Measurements from ENCODE around the gene NINL. TPM values are rescaled to one million over a fixed set of nuclear protein-coding genes. Genes with fewer than 3 reads are reported as not detected.

Gene NINL
- total RNA-seq, 1 experiment from 2014 or later: 13.6 TPM

DNA sequence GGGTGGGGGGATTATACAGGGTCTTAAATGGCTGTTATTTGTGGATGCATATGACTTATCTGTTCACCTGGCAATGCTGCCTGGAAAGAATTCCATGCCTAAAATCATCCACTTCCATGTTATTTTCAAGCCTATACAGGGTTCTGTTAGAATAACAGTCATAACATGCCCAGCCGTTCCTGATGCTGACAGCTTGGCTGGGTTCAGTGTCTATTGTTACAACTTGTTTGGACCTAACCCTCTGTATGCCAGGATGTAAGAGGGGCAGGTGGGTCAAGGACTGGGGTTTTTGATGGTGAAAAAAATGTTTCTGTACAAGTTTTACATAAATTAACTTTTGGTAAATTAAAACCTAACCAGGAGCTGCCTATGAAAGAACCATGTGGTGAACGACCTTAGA is 98.0 kb downstream of the NINL start:
- no TSS peak for BruUV-seq (replicated peaks)
- CTCF ChIA-PET: no interaction called here
- Mint-ChIP-seq H3K4me3 (ENCODE audit: unreplicated experiment) (no peak overlapping the region), H3K36me3 (ENCODE audit: insufficient read depth, unreplicated experiment) (no peaks in the 10 kb centered on the region), H3K27ac (ENCODE audit: unreplicated experiment) (no peak overlapping the region), H3K27me3 (ENCODE audit: insufficient read depth, unreplicated experiment) (no peaks in the 10 kb centered on the region), H3K9me3 (ENCODE audit: unreplicated experiment) (no peaks in the 10 kb centered on the region), H3K4me1 (ENCODE audit: low read depth, unreplicated experiment) (no peaks in the 10 kb centered on the region)
- Histone ChIP-seq H3K27me3 (replicated peaks; ENCODE audit: control insufficient read depth, insufficient read depth, low read length) (no peaks in the 10 kb centered on the region), H3K9me3 (no peaks in the 10 kb centered on the region), H3K4me1 (no peaks in the 10 kb centered on the region), H3K36me3 (ENCODE audit: control insufficient read depth, insufficient read depth, low read length) (no peaks in the 10 kb centered on the region; the same call in 1 of the 2 replicates), H3K4me3 (ENCODE audit: low read depth, low read length) (no peak overlapping the region)
- POLR2A ChIA-PET: no interaction called here
- intact Hi-C loops (cut with micrococcal nuclease; ENCODE audit: unreplicated experiment): no loop called here
- DNase-seq: no peak
- TF ChIP-seq, protein P1, sequence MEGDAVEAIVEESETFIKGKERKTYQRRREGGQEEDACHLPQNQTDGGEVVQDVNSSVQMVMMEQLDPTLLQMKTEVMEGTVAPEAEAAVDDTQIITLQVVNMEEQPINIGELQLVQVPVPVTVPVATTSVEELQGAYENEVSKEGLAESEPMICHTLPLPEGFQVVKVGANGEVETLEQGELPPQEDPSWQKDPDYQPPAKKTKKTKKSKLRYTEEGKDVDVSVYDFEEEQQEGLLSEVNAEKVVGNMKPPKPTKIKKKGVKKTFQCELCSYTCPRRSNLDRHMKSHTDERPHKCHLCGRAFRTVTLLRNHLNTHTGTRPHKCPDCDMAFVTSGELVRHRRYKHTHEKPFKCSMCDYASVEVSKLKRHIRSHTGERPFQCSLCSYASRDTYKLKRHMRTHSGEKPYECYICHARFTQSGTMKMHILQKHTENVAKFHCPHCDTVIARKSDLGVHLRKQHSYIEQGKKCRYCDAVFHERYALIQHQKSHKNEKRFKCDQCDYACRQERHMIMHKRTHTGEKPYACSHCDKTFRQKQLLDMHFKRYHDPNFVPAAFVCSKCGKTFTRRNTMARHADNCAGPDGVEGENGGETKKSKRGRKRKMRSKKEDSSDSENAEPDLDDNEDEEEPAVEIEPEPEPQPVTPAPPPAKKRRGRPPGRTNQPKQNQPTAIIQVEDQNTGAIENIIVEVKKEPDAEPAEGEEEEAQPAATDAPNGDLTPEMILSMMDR (IDR thresholded peaks at IDR 0.05; ENCODE audit: insufficient read depth in 1 of 2, low read depth in 1 of 2, low read length in 1 of 2, severe bottlenecking in 1 of 2, unreplicated experiment in 1 of 2): no peak

GRCh38 chr20:25486377-25486776 is 99.0 kb downstream of the NINL start:
- no peaks in the 10 kb centered on the region for H3K4me1 Mint-ChIP-seq (ENCODE audit: low read depth, unreplicated experiment)
- Histone ChIP-seq H3K9me3 (no peaks in the 10 kb centered on the region), H3K27me3 (replicated peaks; ENCODE audit: control insufficient read depth, insufficient read depth, low read length) (no peaks in the 10 kb centered on the region), H3K4me1 (no peaks in the 10 kb centered on the region), H3K36me3 (ENCODE audit: control insufficient read depth, insufficient read depth, low read length) (no peaks in the 10 kb centered on the region; the same call in 1 of the 2 replicates), H3K4me3 (ENCODE audit: low read depth, low read length) (no peak overlapping the region)
- TF ChIP-seq, protein P1 (IDR thresholded peaks at IDR 0.05; ENCODE audit: insufficient read depth in 1 of 2, low read depth in 1 of 2, low read length in 1 of 2, severe bottlenecking in 1 of 2, unreplicated experiment in 1 of 2): no peak
- no peak overlapping the region for H3K27ac Mint-ChIP-seq (ENCODE audit: unreplicated experiment)
- H3K27me3 Mint-ChIP-seq (ENCODE audit: insufficient read depth, unreplicated experiment): no peaks in the 10 kb centered on the region
- no peaks in the 10 kb centered on the region for H3K9me3 Mint-ChIP-seq (ENCODE audit: unreplicated experiment)
- BruUV-seq (replicated peaks): no TSS peak
- no peak for DNase-seq
- intact Hi-C loops (cut with micrococcal nuclease; ENCODE audit: unreplicated experiment): no loop called here
- POLR2A ChIA-PET: no interaction called here
- H3K4me3 Mint-ChIP-seq (ENCODE audit: unreplicated experiment): no peak overlapping the region
- CTCF ChIA-PET: interaction anchor here (0.7 kb wide), 1 partner anchor 54 kb away, joined by 3 read pairs; no protein-coding TSS in a partner anchor
- H3K36me3 Mint-ChIP-seq (ENCODE audit: insufficient read depth, unreplicated experiment): no peaks in the 10 kb centered on the region

- Histone ChIP-seq H3K9me3 (no peaks in the 10 kb centered on the region), H3K36me3 (ENCODE audit: control insufficient read depth, insufficient read depth, low read length) (no peaks in the 10 kb centered on the region; the same call in 1 of the 2 replicates), H3K27me3 (replicated peaks; ENCODE audit: control insufficient read depth, insufficient read depth, low read length) (no peaks in the 10 kb centered on the region), H3K4me1 (no peaks in the 10 kb centered on the region), H3K4me3 (ENCODE audit: low read depth, low read length) (no peak overlapping the region)
- intact Hi-C loops (cut with micrococcal nuclease; ENCODE audit: unreplicated experiment): no loop called here
- H3K27me3 Mint-ChIP-seq (ENCODE audit: insufficient read depth, unreplicated experiment): no peaks in the 10 kb centered on the region
- no peaks in the 10 kb centered on the region for H3K9me3 Mint-ChIP-seq (ENCODE audit: unreplicated experiment)
- BruUV-seq (replicated peaks): no TSS peak
- no peak overlapping the region for H3K4me3 Mint-ChIP-seq (ENCODE audit: unreplicated experiment)
- H3K4me1 Mint-ChIP-seq (ENCODE audit: low read depth, unreplicated experiment): no peaks in the 10 kb centered on the region
- TF ChIP-seq, protein P1 (IDR thresholded peaks at IDR 0.05; ENCODE audit: insufficient read depth in 1 of 2, low read depth in 1 of 2, low read length in 1 of 2, severe bottlenecking in 1 of 2, unreplicated experiment in 1 of 2): no peak
- ChIA-PET CTCF (interaction anchor here (0.7 kb wide), 1 partner anchor 55 kb away, joined by 3 read pairs; no protein-coding TSS in a partner anchor), POLR2A (no interaction called here)
- no peak overlapping the region for H3K27ac Mint-ChIP-seq (ENCODE audit: unreplicated experiment)
- DNase-seq: no peak
- H3K36me3 Mint-ChIP-seq (ENCODE audit: insufficient read depth, unreplicated experiment): no peaks in the 10 kb centered on the region
Observed at GRCh38 chr20:25485872-25486271, 99.5 kb downstream of the NINL start.
